Caco-2 (cell line): Measurements from ENCODE around the gene GLRA2. TPM values are rescaled to one million over a fixed set of nuclear protein-coding genes. Genes with fewer than 3 reads are reported as not detected.

Experiments
- BruUV-seq: library from RNA; stranded (reverse); fragments of 400-500 nt; replicated peaks from 2 replicates; lab custom pipeline; 2021; lab: Mats Ljungman, UMichigan
- CTCF ChIA-PET: fragments of 300-600 bp; sonication (Branson Sonifier 250); formaldehyde crosslinking; loops from one replicate; lab custom pipeline; 2022; ENCODE audit warnings: antibody characterized with exemption; lab: Charles Lee
- POLR2A ChIA-PET: fragments of 300-600 bp; sonication (Branson Sonifier 250); formaldehyde crosslinking; loops from one replicate; lab custom pipeline; 2022; ENCODE audit warnings: antibody characterized with exemption; lab: Charles Lee
- DNase-seq, 2 experiments: peaks; one replicate each; pipeline versions ENCODE4 v3.0.0 to v3.0.0-alpha.2; 2020 to 2022
- H3K27me3 ChIP-seq: replicated peaks from 2 replicates; pipeline ENCODE4 v1.6.0; 2011; ENCODE audit warnings: low read length; ENCODE audit not compliant: control insufficient read depth, insufficient read depth
- H3K36me3 ChIP-seq: 2 replicates; pipeline ENCODE4 v1.5.1; 2011; ENCODE audit warnings: low read length; ENCODE audit not compliant: control insufficient read depth, insufficient read depth
- H3K4me1 ChIP-seq: fragments of 250-450 bp; sonication (Bioruptor Pico); 2 replicates; pipeline ENCODE4 v1.5.1; 2020; ENCODE audit warnings: mild to moderate bottlenecking
- H3K4me3 ChIP-seq: 2 replicates; pipeline ENCODE4 v1.5.1; 2011; ENCODE audit warnings: low read depth, mild to moderate bottlenecking, control low read depth, low read length
- H3K9me3 ChIP-seq: fragments of 250-450 bp; sonication (Bioruptor Pico); 2 replicates; pipeline ENCODE4 v1.5.1; 2020; ENCODE audit warnings: mild to moderate bottlenecking, moderate library complexity
- H3K27ac Mint-ChIP-seq: one replicate; pipeline ENCODE4 v1.8.0; 2022; ENCODE audit warnings: mixed read lengths; ENCODE audit not compliant: unreplicated experiment
- H3K27me3 Mint-ChIP-seq: one replicate; pipeline ENCODE4 v1.8.0; 2022; ENCODE audit warnings: mixed read lengths; ENCODE audit not compliant: insufficient read depth, unreplicated experiment
- H3K36me3 Mint-ChIP-seq: one replicate; pipeline ENCODE4 v1.8.0; 2022; ENCODE audit warnings: mild to moderate bottlenecking, mixed read lengths; ENCODE audit not compliant: insufficient read depth, unreplicated experiment
- H3K4me1 Mint-ChIP-seq: one replicate; pipeline ENCODE4 v1.8.0; 2022; ENCODE audit warnings: low read depth, mixed read lengths; ENCODE audit not compliant: unreplicated experiment
- H3K4me3 Mint-ChIP-seq: one replicate; pipeline ENCODE4 v1.8.0; 2022; ENCODE audit warnings: mild to moderate bottlenecking, moderate library complexity, mixed read lengths; ENCODE audit not compliant: unreplicated experiment
- H3K9me3 Mint-ChIP-seq: one replicate; pipeline ENCODE4 v1.8.0; 2022; ENCODE audit warnings: mixed read lengths; ENCODE audit not compliant: unreplicated experiment
- CTCF ChIP-seq, 2 experiments: fragments of 200-600 bp in 1 of 2; IDR thresholded peaks; 1 replicate in 1 of 2; 2 replicates in 1 of 2; pipeline versions ENCODE4 v1.5.1 to v1.8.0; 2011 to 2022; ENCODE audit warnings: antibody characterized with exemption in 1 of 2, control low read depth in 1 of 2, inconsistent platforms in 1 of 2, low read depth in 1 of 2, low read length in 1 of 2, mild to moderate bottlenecking in 1 of 2, moderate library complexity in 1 of 2; ENCODE audit not compliant: insufficient read depth in 1 of 2, severe bottlenecking in 1 of 2, unreplicated experiment in 1 of 2
- intact Hi-C: fragments of 100-400 bp; cut with micrococcal nuclease; formaldehyde crosslinking; loops from one replicate; pipeline ENCODE4 v1.10.0; 2022; ENCODE audit not compliant: unreplicated experiment
- total RNA-seq: library from RNA; stranded (reverse); gene quantifications from 2 replicates; pipeline ENCODE4 v1.2.3, GENCODE V29; 2022

GLRA2 gene
- total RNA-seq, 1 experiment from 2014 or later = not detected

DNA sequence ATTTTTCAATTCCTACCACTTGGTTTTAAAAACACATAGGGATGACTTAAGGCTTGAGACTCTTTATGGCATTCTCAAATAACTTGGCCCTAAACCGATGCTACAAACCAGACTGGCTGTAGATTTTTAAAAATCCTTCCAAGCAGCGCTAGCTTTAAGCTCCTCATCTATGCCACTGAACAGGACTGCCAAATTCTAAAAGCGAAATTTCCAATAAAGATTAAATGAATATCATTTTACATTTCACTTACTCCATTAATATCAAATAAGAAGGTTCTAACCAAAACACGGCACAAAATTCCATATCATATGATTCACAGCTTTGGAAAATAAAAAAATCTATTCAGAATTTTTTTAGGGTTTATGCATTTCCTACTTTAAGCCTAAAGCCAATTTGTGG lies 209.3 kb downstream of the GLRA2 start:
- H3K27me3 ChIP-seq = no peaks in the 10 kb centered on the region
- BruUV-seq = no TSS peak
- peaks cover under 1% of the 10 kb centered on the region for H3K27me3 Mint-ChIP-seq
- H3K36me3 ChIP-seq = no peaks in the 10 kb centered on the region
- no peak overlapping the region for H3K4me3 ChIP-seq
- no peak overlapping the region for H3K4me3 Mint-ChIP-seq
- H3K4me1 ChIP-seq = no peaks in the 10 kb centered on the region
- no peaks in the 10 kb centered on the region for H3K4me1 Mint-ChIP-seq
- H3K36me3 Mint-ChIP-seq = no peaks in the 10 kb centered on the region
- ChIA-PET CTCF (no interaction called here), POLR2A (no interaction called here)
- H3K9me3 Mint-ChIP-seq = no peaks in the 10 kb centered on the region
- no peak for TF ChIP-seq CTCF (IDR thresholded peaks at IDR 0.05; ENCODE audit: insufficient read depth in 1 of 2, low read depth in 1 of 2, low read length in 1 of 2, severe bottlenecking in 1 of 2, unreplicated experiment in 1 of 2)
- H3K27ac Mint-ChIP-seq = no peak overlapping the region
- H3K9me3 ChIP-seq = no peaks in the 10 kb centered on the region
- DNase-seq = no peak
- intact Hi-C loops = no loop called here

DNA sequence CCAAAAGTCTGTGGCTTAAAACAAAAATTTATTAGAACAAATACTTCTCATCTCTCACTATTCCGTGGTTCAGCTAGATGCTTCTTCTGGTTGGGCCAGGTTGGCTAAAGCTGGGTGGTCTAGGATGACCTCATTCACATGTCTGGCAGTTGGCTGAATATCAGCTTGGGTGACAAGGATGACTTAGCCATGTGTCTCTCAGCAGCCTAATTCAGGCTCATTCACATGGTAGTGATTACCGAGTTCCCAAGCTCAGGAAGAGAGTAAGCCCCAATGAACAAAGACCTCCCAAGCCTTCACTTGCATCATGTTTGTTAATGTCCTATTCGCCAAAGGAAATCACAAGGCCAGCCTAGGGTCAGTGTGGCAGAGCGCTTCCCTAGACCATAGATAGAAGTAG lies 224.1 kb downstream of the GLRA2 start:
- ChIA-PET CTCF (no interaction called here), POLR2A (no interaction called here)
- Histone ChIP-seq H3K27me3 (no peaks in the 10 kb centered on the region), H3K36me3 (no peaks in the 10 kb centered on the region), H3K4me1 (no peaks in the 10 kb centered on the region), H3K9me3 (no peaks in the 10 kb centered on the region), H3K4me3 (no peak overlapping the region)
- no peak for DNase-seq
- H3K4me3 Mint-ChIP-seq = no peak overlapping the region
- H3K27me3 Mint-ChIP-seq = no peaks in the 10 kb centered on the region
- no peak overlapping the region for H3K27ac Mint-ChIP-seq
- no TSS peak for BruUV-seq
- no peak for TF ChIP-seq CTCF (IDR thresholded peaks at IDR 0.05; ENCODE audit: insufficient read depth in 1 of 2, low read depth in 1 of 2, low read length in 1 of 2, severe bottlenecking in 1 of 2, unreplicated experiment in 1 of 2)
- no peaks in the 10 kb centered on the region for H3K4me1 Mint-ChIP-seq
- H3K36me3 Mint-ChIP-seq = no peaks in the 10 kb centered on the region
- intact Hi-C loops = no loop called here
- no peaks in the 10 kb centered on the region for H3K9me3 Mint-ChIP-seq

- H3K36me3 ChIP-seq = no peaks in the 10 kb centered on the region
- no peak overlapping the region for H3K27ac Mint-ChIP-seq
- H3K27me3 Mint-ChIP-seq = no peaks in the 10 kb centered on the region
- no peak overlapping the region for H3K4me3 ChIP-seq
- no peaks in the 10 kb centered on the region for H3K4me1 ChIP-seq
- no peaks in the 10 kb centered on the region for H3K9me3 Mint-ChIP-seq
- H3K9me3 ChIP-seq = no peaks in the 10 kb centered on the region
- ChIA-PET POLR2A (no interaction called here), CTCF (no interaction called here)
- intact Hi-C loops = no loop called here
- no peaks in the 10 kb centered on the region for H3K4me1 Mint-ChIP-seq
- H3K4me3 Mint-ChIP-seq = no peak overlapping the region
- no peaks in the 10 kb centered on the region for H3K36me3 Mint-ChIP-seq
- no peak for DNase-seq
- no TSS peak for BruUV-seq
- TF ChIP-seq CTCF (IDR thresholded peaks at IDR 0.05; ENCODE audit: insufficient read depth in 1 of 2, low read depth in 1 of 2, low read length in 1 of 2, severe bottlenecking in 1 of 2, unreplicated experiment in 1 of 2) = no peak
- H3K27me3 ChIP-seq = no peaks in the 10 kb centered on the region
Measured at GRCh38 chrX:14758029-14758491, 228.7 kb downstream of the GLRA2 start.
